Activated CD8-positive, alpha-beta T cell treated with anti-CD3 and anti-CD28 coated beads for 36 hours (primary cell): Measurements from ENCODE around the gene MRPS18B. TPM values are rescaled to one million over a fixed set of nuclear protein-coding genes. Genes with fewer than 3 reads are reported as not detected.
A peak's percentile ranks its signal among the peaks of the same experiment; 100 is the strongest.

Experiments
- ATAC-seq: fragments of 200-7000 bp; cut with Tn5 transposase; one replicate; pipeline ENCODE4 v1.10.0; 2021; ENCODE audit warnings: mild to moderate bottlenecking, moderate library complexity
- CTCF ChIA-PET: fragments of 350-600 bp; sonication (Branson Sonifier 250); formaldehyde crosslinking; loops from one replicate; lab custom pipeline; 2021; ENCODE audit warnings: antibody characterized with exemption; lab: Charles Lee
- POLR2A ChIA-PET: fragments of 350-600 bp; sonication (Branson Sonifier 250); formaldehyde crosslinking; loops from one replicate; lab custom pipeline; 2021; ENCODE audit warnings: antibody characterized with exemption; lab: Charles Lee
- DNase-seq: peaks from one replicate; pipeline ENCODE4 v3.0.0-alpha.2; 2020
- H3K27ac Mint-ChIP-seq: one replicate; pipeline ENCODE4 v1.8.0; 2021; ENCODE audit warnings: mild to moderate bottlenecking, mixed read lengths
- H3K27me3 Mint-ChIP-seq: one replicate; pipeline ENCODE4 v1.8.0; 2021; ENCODE audit warnings: mixed read lengths
- H3K36me3 Mint-ChIP-seq: one replicate; pipeline ENCODE4 v1.8.0; 2021; ENCODE audit warnings: low read depth, mixed read lengths
- H3K4me1 Mint-ChIP-seq: one replicate; pipeline ENCODE4 v1.8.0; 2021; ENCODE audit warnings: low read depth, mixed read lengths
- H3K4me3 Mint-ChIP-seq: one replicate; pipeline ENCODE4 v1.8.0; 2021; ENCODE audit warnings: mild to moderate bottlenecking, moderate library complexity, mixed read lengths
- H3K9me3 Mint-ChIP-seq: one replicate; pipeline ENCODE4 v1.8.0; 2021; ENCODE audit warnings: mixed read lengths
- CTCF ChIP-seq: fragments of 200-600 bp; IDR thresholded peaks from one replicate; pipeline ENCODE4 v1.8.0; 2022; ENCODE audit warnings: antibody characterized with exemption, mild to moderate bottlenecking
- intact Hi-C: fragments of 100-400 bp; cut with micrococcal nuclease; formaldehyde crosslinking; loops from one replicate; pipeline ENCODE4 v1.10.0; 2022
- total RNA-seq, 2 experiments: library from RNA; stranded (reverse); gene quantifications; one replicate each; pipeline ENCODE4 v1.2.3, GENCODE V29; 2021

Gene MRPS18B
- total RNA-seq, 2 experiments from 2014 or later = 109 to 110 TPM

- no peaks in the 10 kb centered on the region for H3K27me3 Mint-ChIP-seq
- intact Hi-C loops = no loop called here
- no peak for ATAC-seq
Measured at GRCh38 chr6:30578051-30578450, 39.6 kb upstream of the MRPS18B start.

GRCh38 chr6:30583921-30584320, 33.7 kb upstream of the MRPS18B start:
- Mint-ChIP-seq H3K27me3 (no peaks in the 10 kb centered on the region), H3K4me1 (peaks cover 2% of the 10 kb centered on the region), H3K27ac (no peak overlapping the region), H3K9me3 (no peaks in the 10 kb centered on the region), H3K36me3 (peaks cover 70% of the 10 kb centered on the region), H3K4me3 (no peak overlapping the region)
- no peak for DNase-seq
- no peak for ATAC-seq
- intact Hi-C loops = no loop called here
- TF ChIP-seq CTCF = no peak
- ChIA-PET CTCF (interaction anchor here (1.2 to 4.0 kb wide), 2 partner anchors 13 to 42 kb away, joined by 6 to 22 read pairs; no protein-coding TSS in a partner anchor), POLR2A (interaction anchor here (1.7 to 7.3 kb wide), 4 partner anchors 10 to 26 kb away, joined by 5 to 75 read pairs (median 6); no protein-coding TSS in a partner anchor)

More at GRCh38 chr6:30578051-30578450, 39.6 kb upstream of the MRPS18B start:
- peaks cover 44% of the 10 kb centered on the region for H3K4me1 Mint-ChIP-seq
- peaks cover 68% of the 10 kb centered on the region for H3K36me3 Mint-ChIP-seq
- H3K27ac Mint-ChIP-seq = peak overlapping the region; percentile 9
- H3K9me3 Mint-ChIP-seq = no peaks in the 10 kb centered on the region
- no peak overlapping the region for H3K4me3 Mint-ChIP-seq
- ChIA-PET CTCF (interaction anchor here (1.2 to 3.0 kb wide), 6 partner anchors 19 to 96 kb away, joined by 3 to 19 read pairs (median 4); no protein-coding TSS in a partner anchor), POLR2A (interaction anchor here (1.0 to 3.0 kb wide), 6 partner anchors 9 to 37 kb away, joined by 3 to 15 read pairs (median 6); no protein-coding TSS in a partner anchor)
- no peak for DNase-seq
- no peak for TF ChIP-seq CTCF

GRCh38 chr6:30589754-30590358, 27.8 kb upstream of the MRPS18B start:
- ATAC-seq (no peak), DNase-seq (no peak)
- CTCF ChIA-PET = interaction anchor here (0.7 to 2.1 kb wide), 5 partner anchors 14 to 141 kb away, joined by 3 to 13 read pairs (median 5); no protein-coding TSS in a partner anchor
- Mint-ChIP-seq H3K27ac (no peak overlapping the region), H3K9me3 (no peaks in the 10 kb centered on the region), H3K36me3 (peaks cover 58% of the 10 kb centered on the region), H3K4me1 (peaks cover 6% of the 10 kb centered on the region), H3K4me3 (no peak overlapping the region), H3K27me3 (no peaks in the 10 kb centered on the region)
- POLR2A ChIA-PET = interaction anchor here (0.7 to 3.9 kb wide), 7 partner anchors 10 to 497 kb away, joined by 3 to 29 read pairs (median 3); partner anchors contain the start of gene PRR3
- intact Hi-C loops = no loop called here
- TF ChIP-seq CTCF = no peak

- peaks cover 6% of the 10 kb centered on the region for H3K4me1 Mint-ChIP-seq
- no peaks in the 10 kb centered on the region for H3K27me3 Mint-ChIP-seq
- no peak for DNase-seq
- no peak for ATAC-seq
- peak overlapping the region; percentile 47 for H3K27ac Mint-ChIP-seq
- no peaks in the 10 kb centered on the region for H3K9me3 Mint-ChIP-seq
- no peak for TF ChIP-seq CTCF
- CTCF ChIA-PET = interaction anchor here (0.7 to 2.1 kb wide), 8 partner anchors 10 to 140 kb away, joined by 3 to 13 read pairs (median 4); no protein-coding TSS in a partner anchor
- no peak overlapping the region for H3K4me3 Mint-ChIP-seq
- POLR2A ChIA-PET = interaction anchor here (0.7 to 3.9 kb wide), 10 partner anchors 10 to 497 kb away, joined by 3 to 29 read pairs (median 4); partner anchors contain the start of gene PRR3
- intact Hi-C loops = no loop called here
- H3K36me3 Mint-ChIP-seq = peaks cover 55% of the 10 kb centered on the region
Measured at GRCh38 chr6:30590509-30590908, 27.1 kb upstream of the MRPS18B start.

GRCh38 chr6:30591008-30591407, 26.6 kb upstream of the MRPS18B start:
- TF ChIP-seq CTCF = no peak
- no peak for ATAC-seq
- Mint-ChIP-seq H3K9me3 (no peaks in the 10 kb centered on the region), H3K27ac (peak overlapping the region; percentile 53), H3K36me3 (peaks cover 52% of the 10 kb centered on the region), H3K4me3 (no peak overlapping the region), H3K27me3 (no peaks in the 10 kb centered on the region), H3K4me1 (peaks cover 6% of the 10 kb centered on the region)
- CTCF ChIA-PET = interaction anchor here (1.1 to 2.1 kb wide), 7 partner anchors 10 to 138 kb away, joined by 4 to 13 read pairs (median 5); no protein-coding TSS in a partner anchor
- POLR2A ChIA-PET = interaction anchor here (0.8 to 3.9 kb wide), 7 partner anchors 9 to 143 kb away, joined by 3 to 29 read pairs (median 6); no protein-coding TSS in a partner anchor
- intact Hi-C loops = no loop called here
- DNase-seq = no peak
